Thoracic aorta endothelial cell (primary cell): Measurements from ENCODE around the gene TEX261. TPM values are rescaled to one million over a fixed set of nuclear protein-coding genes. Genes with fewer than 3 reads are reported as not detected.

Experiments
- small RNA-seq: library from RNA; depleted of rRNA; stranded (forward); fragments of <200 nt; gene quantifications from one replicate; pipeline ENCODE3, GENCODE V24; 2012
- total RNA-seq: library from RNA; depleted of rRNA; stranded (reverse); fragments of >200 nt; gene quantifications from 2 replicates; pipeline ENCODE4 v1.2.3, GENCODE V29; 2012

Gene TEX261
- 43.4 and 56.5 TPM in 2 replicates for total RNA-seq

GRCh38 chr2:70994699-70995425 is at the start of gene TEX261:
TSS of gene TEX261 (minus strand) at chr2:70994873. CDS start at chr2:70994757, 116 bp downstream.

GRCh38 chr2:70978341-70979179 is 16.1 kb downstream of the TEX261 start, which contains the start of gene ANKRD53:
TSS of gene ANKRD53 (plus strand) at chr2:70978630. CDS start at chr2:70978646, 16 bp downstream.

Small RNA genes lying within 50 kb of the gene (small RNA-seq; reads per million reads assigned to genes)
- gene RN7SL160P: not detected

Other genes starting within 250 kb of the TEX261 start
- gene ADD2, start 226.7 kb downstream of the TEX261 start, total RNA-seq: 7.3 and 8.4 TPM in 2 replicates
- not detected in 2 replicates for gene FIGLA, start 204.2 kb downstream of the TEX261 start, total RNA-seq
- gene CLEC4F, start 174.3 kb downstream of the TEX261 start, total RNA-seq: not detected in 2 replicates
- gene CD207, start 159.1 kb downstream of the TEX261 start, total RNA-seq: not detected in 2 replicates
- 0.40 and 0.72 TPM in 2 replicates for gene VAX2, start 94.3 kb downstream of the TEX261 start, total RNA-seq
- 0.07 TPM in 1 of 2 replicates, not detected in the other for gene ATP6V1B1, start 59.0 kb downstream of the TEX261 start, total RNA-seq
- gene ANKRD53, start 16.2 kb downstream of the TEX261 start, total RNA-seq: 0.13 and 0.50 TPM in 2 replicates
- 36.5 and 44.3 TPM in 2 replicates for gene NAGK, start 73.8 kb upstream of the TEX261 start, total RNA-seq
- 8.4 and 9.2 TPM in 2 replicates for gene MCEE, start 135.4 kb upstream of the TEX261 start, total RNA-seq
- 28.6 and 41.6 TPM in 2 replicates for gene MPHOSPH10, start 135.8 kb upstream of the TEX261 start, total RNA-seq
- gene PAIP2B, start 232.2 kb upstream of the TEX261 start, total RNA-seq: 0.53 and 1.2 TPM in 2 replicates